ENCODE results near the gene TMC2. TPM values are rescaled to one million over a fixed set of nuclear protein-coding genes. Genes with fewer than 3 reads are reported as not detected.

The TMC2 gene
- total RNA-seq, 1 donor from 2014 or later: not detected

GRCh38 chr20:2578475-2579192 is 42.3 kb downstream of the TMC2 start:
- DNase-seq (ENCODE audit: low read depth): no peak
- H3K27me3 ChIP-seq (ENCODE audit: control insufficient read depth, insufficient read depth, low read length): no peaks in the 10 kb centered on the region
- H3K36me3 ChIP-seq (ENCODE audit: control insufficient read depth, insufficient read depth, low read length): no peaks in the 10 kb centered on the region
- H3K4me3 ChIP-seq (ENCODE audit: low read depth, low read length): no peak overlapping the region
- no peak for TF ChIP-seq CTCF (IDR thresholded peaks at IDR 0.05; ENCODE audit: insufficient read depth, low read length, severe bottlenecking)
- no peak for FAIRE-seq

GRCh38 chr20:2585811-2586210 is 49.4 kb downstream of the TMC2 start:
- TF ChIP-seq CTCF (IDR thresholded peaks at IDR 0.05; ENCODE audit: insufficient read depth, low read length, severe bottlenecking): no peak
- DNase-seq (ENCODE audit: low read depth) (peak; percentile 78), FAIRE-seq (no peak)
- H3K27me3 ChIP-seq (ENCODE audit: control insufficient read depth, insufficient read depth, low read length): no peaks in the 10 kb centered on the region
- H3K4me3 ChIP-seq (ENCODE audit: low read depth, low read length): no peak overlapping the region
- H3K36me3 ChIP-seq (ENCODE audit: control insufficient read depth, insufficient read depth, low read length): no peaks in the 10 kb centered on the region

GRCh38 chr20:2593756-2594155 is 57.4 kb downstream of the TMC2 start:
- DNase-seq (ENCODE audit: low read depth) (no peak), FAIRE-seq (no peak)
- no peak for TF ChIP-seq CTCF (IDR thresholded peaks at IDR 0.05; ENCODE audit: insufficient read depth, low read length, severe bottlenecking)

GRCh38 chr20:2595076-2595475 is 58.7 kb downstream of the TMC2 start:
- TF ChIP-seq CTCF (IDR thresholded peaks at IDR 0.05; ENCODE audit: insufficient read depth, low read length, severe bottlenecking): no peak
- H3K36me3 ChIP-seq (ENCODE audit: control insufficient read depth, insufficient read depth, low read length): no peaks in the 10 kb centered on the region
- peaks cover 2% of the 10 kb centered on the region for H3K27me3 ChIP-seq (ENCODE audit: control insufficient read depth, insufficient read depth, low read length)
- DNase-seq (ENCODE audit: low read depth): no peak
- H3K4me3 ChIP-seq (ENCODE audit: low read depth, low read length): no peak overlapping the region
- FAIRE-seq: no peak

More at GRCh38 chr20:2593756-2594155, 57.4 kb downstream of the TMC2 start:
- Histone ChIP-seq H3K27me3 (ENCODE audit: control insufficient read depth, insufficient read depth, low read length) (peaks cover 2% of the 10 kb centered on the region), H3K4me3 (ENCODE audit: low read depth, low read length) (no peak overlapping the region), H3K36me3 (ENCODE audit: control insufficient read depth, insufficient read depth, low read length) (no peaks in the 10 kb centered on the region)

GRCh38 chr20:2596673-2597279 is 60.4 kb downstream of the TMC2 start:
- no peak for FAIRE-seq
- no peak for DNase-seq (ENCODE audit: low read depth)
- H3K4me3 ChIP-seq (ENCODE audit: low read depth, low read length): no peak overlapping the region
- peaks cover 2% of the 10 kb centered on the region for H3K27me3 ChIP-seq (ENCODE audit: control insufficient read depth, insufficient read depth, low read length)
- no peak for TF ChIP-seq CTCF (IDR thresholded peaks at IDR 0.05; ENCODE audit: insufficient read depth, low read length, severe bottlenecking)
- no peaks in the 10 kb centered on the region for H3K36me3 ChIP-seq (ENCODE audit: control insufficient read depth, insufficient read depth, low read length)

All from bronchial epithelial cell (primary cell).